GM21576 (cell line): ENCODE results near the gene LRMDA.

Experiments used
- ATAC-seq: cut with Tn5 transposase; IDR thresholded peaks from one replicate; pipeline ENCODE4 v1.9.1; 2021; ENCODE audit warnings: mild to moderate bottlenecking, moderate library complexity; ENCODE audit not compliant: unreplicated experiment

The LRMDA gene

GRCh38 chr10:76546411-76546810, 1115.0 kb downstream of the LRMDA start:
- no peak for ATAC-seq

GRCh38 chr10:76547352-76547972, 1116.0 kb downstream of the LRMDA start:
- peak; percentile 72 for ATAC-seq

GRCh38 chr10:76548716-76549115, 1117.3 kb downstream of the LRMDA start:
- ATAC-seq: no peak

GRCh38 chr10:76549171-76549570, 1117.7 kb downstream of the LRMDA start:
- ATAC-seq: no peak

- ATAC-seq: no peak
Observed at GRCh38 chr10:76550806-76551205, 1119.4 kb downstream of the LRMDA start.

GRCh38 chr10:76552091-76552873, 1120.9 kb downstream of the LRMDA start:
- no peak for ATAC-seq

GRCh38 chr10:76553263-76554032, 1122.0 kb downstream of the LRMDA start:
- ATAC-seq: no peak

- ATAC-seq: no peak
Observed at GRCh38 chr10:76554033-76554408, 1122.6 kb downstream of the LRMDA start.

GRCh38 chr10:76554478-76554877, 1123.1 kb downstream of the LRMDA start:
- no peak for ATAC-seq

GRCh38 chr10:76555067-76555670, 1123.7 kb downstream of the LRMDA start:
- no peak for ATAC-seq

GRCh38 chr10:76557366-76557765, 1125.9 kb downstream of the LRMDA start:
- ATAC-seq: no peak

GRCh38 chr10:76558586-76558985, 1127.2 kb downstream of the LRMDA start:
- no peak for ATAC-seq

- no peak for ATAC-seq
Observed at GRCh38 chr10:76558996-76559891, 1127.8 kb downstream of the LRMDA start.

- ATAC-seq: no peak
Observed at GRCh38 chr10:76559892-76560220, 1128.4 kb downstream of the LRMDA start.

- no peak for ATAC-seq
Observed at GRCh38 chr10:76560338-76560737, 1128.9 kb downstream of the LRMDA start.

- ATAC-seq: no peak
Observed at GRCh38 chr10:76563286-76563685, 1131.9 kb downstream of the LRMDA start.

GRCh38 chr10:76572021-76572420, 1140.6 kb downstream of the LRMDA start:
- no peak for ATAC-seq

GRCh38 chr10:76576276-76576962, 1145.0 kb downstream of the LRMDA start:
- ATAC-seq: no peak

GRCh38 chr10:76577455-76577854, 1146.0 kb downstream of the LRMDA start:
- no peak for ATAC-seq
